Measurements from ENCODE around the gene IFITM1.

GRCh38 chr11:304915-305843, 8.7 kb upstream of the IFITM1 start:
- peak; percentile 54 to 84 (median 68) for TF ChIP-seq CTCF (IDR thresholded peaks at IDR 0.05)
- no peak for TF ChIP-seq POLR2A (IDR thresholded peaks at IDR 0.05)
- TF ChIP-seq EP300 (IDR thresholded peaks at IDR 0.05): peak; percentile 36 to 56

Measured in tibial nerve (tissue), 4 donors.